Fibroblast of lung (primary cell): ENCODE data around the gene RPS14.

Experiments
- EZH2 ChIP-seq: IDR thresholded peaks from 2 replicates; pipeline ENCODE4 v1.5.1; 2012; ENCODE audit warnings: low read length, control low read depth, mild to moderate bottlenecking; ENCODE audit errors: missing control alignments
- TF ChIP-seq, protein P1 (sequence below), 2 donors: IDR thresholded peaks in 1 of 2; conservative IDR thresholded peaks in 1 of 2; 1 replicate in 1 of 2; 2 replicates in 1 of 2; pipeline ENCODE4 v1.5.1; 2011 to 2012; ENCODE audit warnings: low read length in 2 of 2, control low read depth in 1 of 2, inconsistent platforms in 1 of 2, low read depth in 1 of 2, mild to moderate bottlenecking in 1 of 2

DNA sequence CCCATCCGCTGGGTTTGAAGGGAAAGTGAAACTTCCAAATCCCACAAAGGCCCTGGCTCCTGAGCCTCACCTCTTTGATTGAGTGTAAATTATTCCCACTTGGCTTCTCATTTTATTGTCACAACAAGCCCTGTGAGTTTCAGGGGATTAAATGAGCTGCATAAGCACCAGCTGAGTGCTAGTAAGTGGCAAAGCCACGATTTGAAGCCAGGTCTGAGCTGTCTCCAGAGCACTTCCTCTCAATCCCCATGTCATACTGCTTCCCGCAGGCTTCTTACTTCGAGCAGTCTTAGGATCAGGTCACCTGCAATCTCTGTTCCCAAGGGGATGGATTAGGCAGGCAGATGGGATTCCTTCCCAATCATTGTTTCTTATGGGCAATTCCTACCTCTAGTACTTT lies 18.0 kb downstream of the RPS14 start:
- TF ChIP-seq, protein P1, sequence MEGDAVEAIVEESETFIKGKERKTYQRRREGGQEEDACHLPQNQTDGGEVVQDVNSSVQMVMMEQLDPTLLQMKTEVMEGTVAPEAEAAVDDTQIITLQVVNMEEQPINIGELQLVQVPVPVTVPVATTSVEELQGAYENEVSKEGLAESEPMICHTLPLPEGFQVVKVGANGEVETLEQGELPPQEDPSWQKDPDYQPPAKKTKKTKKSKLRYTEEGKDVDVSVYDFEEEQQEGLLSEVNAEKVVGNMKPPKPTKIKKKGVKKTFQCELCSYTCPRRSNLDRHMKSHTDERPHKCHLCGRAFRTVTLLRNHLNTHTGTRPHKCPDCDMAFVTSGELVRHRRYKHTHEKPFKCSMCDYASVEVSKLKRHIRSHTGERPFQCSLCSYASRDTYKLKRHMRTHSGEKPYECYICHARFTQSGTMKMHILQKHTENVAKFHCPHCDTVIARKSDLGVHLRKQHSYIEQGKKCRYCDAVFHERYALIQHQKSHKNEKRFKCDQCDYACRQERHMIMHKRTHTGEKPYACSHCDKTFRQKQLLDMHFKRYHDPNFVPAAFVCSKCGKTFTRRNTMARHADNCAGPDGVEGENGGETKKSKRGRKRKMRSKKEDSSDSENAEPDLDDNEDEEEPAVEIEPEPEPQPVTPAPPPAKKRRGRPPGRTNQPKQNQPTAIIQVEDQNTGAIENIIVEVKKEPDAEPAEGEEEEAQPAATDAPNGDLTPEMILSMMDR (conservative IDR thresholded peaks at IDR 0.05 in 1 of 2, IDR thresholded peaks at IDR 0.05 in 1 of 2; ENCODE audit: low read depth in 1 of 2, low read length in 2 of 2) = no peak
- no peak for TF ChIP-seq EZH2
